VCaP (cell line): ENCODE results near the gene DAZAP2.
"Not testable (repeated sequence)": the region's sequence is repeated elsewhere in the genome, so short reads cannot be mapped to it uniquely, and the experiment has no call there.

ENCODE experiments used
- H3K27ac ChIP-seq: fragments of 450-650 bp; 2 replicates; pipeline ENCODE4 v1.5.1; 2017
- TF ChIP-seq, protein P1 (sequence below): fragments of 450-650 bp; conservative IDR thresholded peaks from 2 replicates; pipeline ENCODE4 v1.5.1; 2017; ENCODE audit warnings: mild to moderate bottlenecking, moderate library complexity

Gene DAZAP2

DNA sequence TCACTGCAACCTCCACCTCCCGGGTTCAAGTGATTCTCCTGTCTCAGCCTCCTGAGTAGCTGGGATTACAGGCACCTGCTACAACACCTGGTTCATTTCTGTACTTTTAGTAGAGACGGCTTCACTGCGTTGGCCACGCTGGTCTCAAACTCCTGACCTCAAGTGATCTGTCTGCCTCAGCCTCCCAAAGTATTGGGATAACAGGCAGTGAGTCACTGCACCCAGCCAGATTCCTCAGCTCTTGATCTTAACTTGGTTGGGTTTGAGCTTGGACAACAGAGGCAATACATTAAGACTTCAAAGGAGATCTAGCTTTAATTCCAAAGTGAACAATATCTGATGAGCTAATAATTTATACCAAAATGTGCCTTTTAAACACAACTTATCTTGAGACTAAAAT lies 5.6 kb downstream of the DAZAP2 start:
- H3K27ac ChIP-seq, result no peak overlapping the region
- TF ChIP-seq, protein P1, sequence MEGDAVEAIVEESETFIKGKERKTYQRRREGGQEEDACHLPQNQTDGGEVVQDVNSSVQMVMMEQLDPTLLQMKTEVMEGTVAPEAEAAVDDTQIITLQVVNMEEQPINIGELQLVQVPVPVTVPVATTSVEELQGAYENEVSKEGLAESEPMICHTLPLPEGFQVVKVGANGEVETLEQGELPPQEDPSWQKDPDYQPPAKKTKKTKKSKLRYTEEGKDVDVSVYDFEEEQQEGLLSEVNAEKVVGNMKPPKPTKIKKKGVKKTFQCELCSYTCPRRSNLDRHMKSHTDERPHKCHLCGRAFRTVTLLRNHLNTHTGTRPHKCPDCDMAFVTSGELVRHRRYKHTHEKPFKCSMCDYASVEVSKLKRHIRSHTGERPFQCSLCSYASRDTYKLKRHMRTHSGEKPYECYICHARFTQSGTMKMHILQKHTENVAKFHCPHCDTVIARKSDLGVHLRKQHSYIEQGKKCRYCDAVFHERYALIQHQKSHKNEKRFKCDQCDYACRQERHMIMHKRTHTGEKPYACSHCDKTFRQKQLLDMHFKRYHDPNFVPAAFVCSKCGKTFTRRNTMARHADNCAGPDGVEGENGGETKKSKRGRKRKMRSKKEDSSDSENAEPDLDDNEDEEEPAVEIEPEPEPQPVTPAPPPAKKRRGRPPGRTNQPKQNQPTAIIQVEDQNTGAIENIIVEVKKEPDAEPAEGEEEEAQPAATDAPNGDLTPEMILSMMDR, result no peak

DNA sequence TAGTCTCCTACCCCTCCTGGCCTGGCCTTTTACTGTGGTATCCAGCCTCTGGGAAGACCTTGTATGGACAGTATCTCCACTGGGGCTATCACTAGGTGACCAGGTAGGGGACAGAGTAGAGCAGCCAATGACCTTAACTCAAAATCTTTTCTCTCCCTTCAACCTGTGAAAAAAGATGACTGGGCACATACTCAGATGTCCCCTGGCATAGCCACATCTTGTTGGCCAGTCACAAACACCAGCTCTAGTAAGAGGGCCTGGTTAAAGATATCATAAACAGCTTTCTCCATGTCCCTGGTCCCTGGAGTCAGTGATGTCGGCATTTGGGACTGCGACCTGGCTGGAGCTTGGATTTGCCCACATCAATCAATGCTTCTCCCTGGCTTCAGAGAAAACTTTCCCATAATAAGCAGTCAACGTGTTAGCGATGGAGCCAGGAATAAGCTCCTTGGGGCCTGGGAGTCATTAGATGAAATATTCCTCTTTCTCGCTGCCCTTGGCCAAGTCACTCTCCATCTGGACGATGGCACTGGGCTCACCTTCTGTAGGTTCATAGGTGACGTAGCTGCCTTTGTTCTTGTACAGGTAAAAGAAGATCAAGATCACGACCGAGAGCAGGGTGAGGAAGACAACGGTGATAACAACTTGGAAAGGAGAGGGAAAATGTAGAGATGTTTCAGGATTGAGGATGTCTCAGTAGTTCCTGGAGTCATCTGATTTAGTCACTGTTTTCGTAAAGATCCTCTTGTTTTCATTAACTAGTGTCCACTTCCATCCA lies 7.0 kb downstream of the DAZAP2 start:
- peak overlapping the region; percentile 87 for H3K27ac ChIP-seq
- TF ChIP-seq, protein P1, result no peak

DNA sequence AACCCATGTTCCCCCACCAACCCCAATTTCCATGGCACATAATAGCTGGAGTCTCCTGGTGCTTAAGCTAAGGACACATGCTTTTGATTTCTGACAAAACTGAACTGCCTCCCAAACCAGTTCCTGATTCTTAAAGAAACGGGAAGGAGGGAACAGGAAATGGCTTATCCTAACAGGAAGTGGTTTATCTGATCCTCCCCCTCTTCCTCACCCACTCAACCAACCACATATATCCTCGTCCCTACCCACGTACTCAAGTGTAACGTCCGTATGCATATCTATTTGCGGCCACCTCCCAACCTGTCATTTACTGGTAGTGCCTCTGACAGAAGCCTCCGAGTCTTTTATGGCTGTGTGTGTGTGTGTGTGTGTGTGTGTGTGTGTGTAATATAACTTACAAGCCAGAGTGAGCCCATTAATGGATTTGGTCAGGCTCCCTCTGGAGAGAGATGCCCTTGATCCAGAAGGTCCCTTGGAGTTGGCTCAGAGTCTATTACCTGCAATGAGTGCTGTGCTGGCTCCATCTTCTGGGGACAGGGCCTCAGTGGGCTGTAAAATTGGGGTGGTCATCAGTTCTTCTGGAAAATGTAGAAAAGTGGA lies 7.7 kb downstream of the DAZAP2 start:
- H3K27ac ChIP-seq, result peak overlapping the region; percentile 87
- TF ChIP-seq, protein P1, result peak; percentile 67

DNA sequence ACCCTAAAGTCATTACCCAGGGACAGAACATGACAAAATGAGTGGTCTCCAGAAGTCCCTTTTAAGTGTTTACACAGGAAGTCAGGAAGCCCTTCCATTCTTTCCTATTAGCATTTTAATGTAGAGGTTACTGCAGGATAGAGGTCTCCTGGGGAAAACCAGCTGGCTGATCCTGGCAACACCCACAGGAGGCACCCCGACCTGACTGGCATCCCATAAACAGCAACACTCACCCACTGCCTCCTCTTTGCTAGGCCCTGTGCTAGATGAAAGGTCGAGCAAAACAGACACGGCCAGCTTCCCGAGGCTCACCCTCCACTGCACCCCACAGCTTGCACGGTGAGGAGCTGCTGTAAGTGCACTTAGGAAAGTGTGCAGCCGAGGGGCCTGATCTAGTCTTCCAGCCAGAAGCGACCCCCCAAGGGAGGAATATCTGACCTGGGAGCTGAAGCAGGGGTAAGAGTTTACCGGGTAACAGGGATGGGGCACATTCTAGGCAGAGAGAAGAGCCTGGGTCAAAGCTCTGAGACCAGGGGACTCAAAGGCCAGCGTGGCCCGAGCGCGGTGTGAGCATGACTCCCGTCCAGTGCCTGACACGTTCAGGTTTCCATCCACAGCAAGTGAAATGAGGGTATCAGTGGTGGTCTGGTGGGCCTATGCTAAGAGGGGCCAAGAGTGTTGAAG lies 9.0 kb downstream of the DAZAP2 start:
- H3K27ac ChIP-seq, result peak overlapping the region; percentile 87
- TF ChIP-seq, protein P1, result no peak

DNA sequence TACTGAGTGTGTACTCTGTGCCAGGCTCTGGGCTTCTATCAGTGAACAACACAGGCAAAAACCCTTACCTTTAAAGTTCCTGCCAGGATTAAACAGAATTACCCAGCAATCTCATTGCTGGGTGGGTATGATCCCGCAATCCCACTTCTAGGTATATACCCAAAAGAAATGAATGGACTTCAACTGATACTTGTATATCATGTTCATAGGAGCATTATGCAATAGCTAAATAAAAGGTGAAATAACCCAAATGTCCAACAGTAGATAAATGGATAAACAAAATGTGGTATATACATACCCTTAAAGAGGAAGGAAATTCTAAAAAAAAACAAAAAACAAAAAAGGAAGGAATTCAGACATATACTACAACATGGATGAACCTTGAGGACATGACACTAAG lies 14.7 kb downstream of the DAZAP2 start:
- TF ChIP-seq, protein P1, result no peak
- H3K27ac ChIP-seq, result no peak overlapping the region

DNA sequence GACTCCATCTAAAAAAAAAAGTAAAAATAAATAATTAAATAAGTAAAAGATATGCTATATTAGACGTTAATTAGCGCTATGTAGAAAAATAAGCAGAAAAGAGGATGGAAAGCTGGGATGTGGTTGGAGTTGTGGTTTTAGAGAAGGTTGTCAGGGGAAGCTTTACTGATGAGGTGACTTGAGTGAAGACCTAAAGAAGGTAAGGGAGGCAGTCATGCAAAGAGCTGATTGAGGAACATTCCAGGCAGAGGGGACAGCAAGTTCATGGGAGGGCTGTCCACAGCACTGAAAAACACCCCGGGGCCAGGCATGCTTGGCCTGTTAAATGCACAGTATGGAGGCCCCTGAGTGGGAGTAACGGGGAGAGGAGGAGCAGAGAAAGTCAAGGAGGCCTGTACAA lies 15.9 kb downstream of the DAZAP2 start:
- H3K27ac ChIP-seq, result no peak overlapping the region
- TF ChIP-seq, protein P1, result no peak

DNA sequence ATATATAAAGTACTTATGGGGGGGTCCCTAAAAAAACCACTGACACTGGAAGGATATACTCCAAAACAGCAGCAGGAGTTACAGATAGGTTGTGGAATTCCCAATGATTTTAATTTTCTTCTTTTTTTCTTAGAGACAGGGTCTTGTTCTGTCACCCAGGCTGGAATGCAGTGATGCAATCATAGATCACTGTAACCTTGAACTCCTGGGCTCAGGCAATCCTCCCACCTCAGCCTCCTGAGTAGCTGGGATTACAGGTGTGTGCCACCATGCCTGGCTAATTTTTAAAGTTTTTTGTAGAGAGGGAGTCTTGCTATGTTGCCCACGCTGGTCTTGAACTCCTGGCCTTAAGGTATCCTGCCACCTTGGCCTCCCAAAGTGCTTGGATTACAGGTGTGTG lies 21.0 kb downstream of the DAZAP2 start:
- not testable (repeated sequence) for H3K27ac ChIP-seq
